SU-DHL-6 (cell line): ENCODE measurements around the gene PGAP6.
"Not testable (repeated sequence)": the region's sequence is repeated elsewhere in the genome, so short reads cannot be mapped to it uniquely, and the experiment has no call there.

Source experiments
- H2AFZ ChIP-seq: fragments of 200-600 bp; sonication (generic); 2 replicates; pipeline ENCODE4 v1.6.1; 2014; ENCODE audit warnings: low read depth, mild to moderate bottlenecking, moderate library complexity, mixed read lengths, antibody characterized with exemption, low read length; ENCODE audit not compliant: severe bottlenecking
- H3F3A ChIP-seq: fragments of 200-600 bp; shearing (Covaris generic); 2 replicates; pipeline ENCODE4 v1.6.0; 2016; ENCODE audit warnings: antibody characterized with exemption, mild to moderate bottlenecking; ENCODE audit not compliant: insufficient read depth
- H3K27ac ChIP-seq: fragments of 200-600 bp; sonication (generic); 2 replicates; pipeline ENCODE4 v1.5.1; 2016; ENCODE audit warnings: low read depth, mild to moderate bottlenecking, low read length, moderate library complexity, mixed read lengths
- H3K27me3 ChIP-seq: fragments of 200-600 bp; sonication (generic), shearing (Covaris generic); 2 replicates; pipeline ENCODE4 v1.6.0; 2014; ENCODE audit warnings: mild to moderate bottlenecking, low read length
- H3K36me3 ChIP-seq: fragments of 200-600 bp; sonication (generic); 2 replicates; pipeline ENCODE4 v1.6.1; 2014; ENCODE audit warnings: mild to moderate bottlenecking, low read length, mixed read lengths
- H3K4me2 ChIP-seq: fragments of 300-600, 200-600 bp; shearing (Covaris generic), sonication (generic); 2 replicates; pipeline ENCODE4 v1.6.0; 2014; ENCODE audit warnings: low read length, low read depth, mild to moderate bottlenecking; ENCODE audit not compliant: poor library complexity, severe bottlenecking
- H3K4me3 ChIP-seq: fragments of 200-600 bp; sonication (generic); 2 replicates; pipeline ENCODE4 v1.5.1; 2014; ENCODE audit warnings: antibody characterized with exemption, low read length, mild to moderate bottlenecking, mixed read lengths; ENCODE audit not compliant: insufficient read depth, poor library complexity, severe bottlenecking
- H3K79me2 ChIP-seq: fragments of 200-600 bp; sonication (generic); 2 replicates; pipeline ENCODE4 v1.6.1; 2014; ENCODE audit warnings: mild to moderate bottlenecking, low read length, moderate library complexity; ENCODE audit not compliant: insufficient read depth
- H3K9ac ChIP-seq: fragments of 200-600 bp; sonication (generic); 2 replicates; pipeline ENCODE4 v1.7.0; 2014; ENCODE audit warnings: mild to moderate bottlenecking, low read length
- H3K9me2 ChIP-seq: fragments of 200-600 bp; sonication (generic); replicated peaks from 2 replicates; pipeline ENCODE4 v1.6.1; 2014; ENCODE audit warnings: low read length; ENCODE audit not compliant: insufficient read depth
- H3K9me3 ChIP-seq: fragments of 200-600 bp; sonication (generic); 2 replicates; pipeline ENCODE4 v1.6.1; 2014; ENCODE audit warnings: low read length, mixed read lengths; ENCODE audit not compliant: insufficient read depth
- H4K20me1 ChIP-seq: fragments of 200-600 bp; sonication (generic); 2 replicates; pipeline ENCODE4 v1.6.1; 2014; ENCODE audit warnings: low read depth, mild to moderate bottlenecking, antibody characterized with exemption, low read length, moderate library complexity, mixed read lengths
- CTCF ChIP-seq: fragments of 200-600 bp; sonication (generic); IDR thresholded peaks from one replicate; pipeline ENCODE4 v1.5.1; 2017; ENCODE audit warnings: antibody characterized with exemption, mild to moderate bottlenecking, low read length, moderate library complexity; ENCODE audit not compliant: insufficient read depth, poor library complexity, severe bottlenecking
- EZH2phosphoT487 ChIP-seq: fragments of 200-600 bp; sonication (generic), shearing (Covaris generic); conservative IDR thresholded peaks from 2 replicates; pipeline ENCODE4 v1.6.1; 2018; ENCODE audit warnings: mild to moderate bottlenecking, antibody characterized with exemption, low read length, moderate library complexity, mixed read lengths

The PGAP6 gene

DNA sequence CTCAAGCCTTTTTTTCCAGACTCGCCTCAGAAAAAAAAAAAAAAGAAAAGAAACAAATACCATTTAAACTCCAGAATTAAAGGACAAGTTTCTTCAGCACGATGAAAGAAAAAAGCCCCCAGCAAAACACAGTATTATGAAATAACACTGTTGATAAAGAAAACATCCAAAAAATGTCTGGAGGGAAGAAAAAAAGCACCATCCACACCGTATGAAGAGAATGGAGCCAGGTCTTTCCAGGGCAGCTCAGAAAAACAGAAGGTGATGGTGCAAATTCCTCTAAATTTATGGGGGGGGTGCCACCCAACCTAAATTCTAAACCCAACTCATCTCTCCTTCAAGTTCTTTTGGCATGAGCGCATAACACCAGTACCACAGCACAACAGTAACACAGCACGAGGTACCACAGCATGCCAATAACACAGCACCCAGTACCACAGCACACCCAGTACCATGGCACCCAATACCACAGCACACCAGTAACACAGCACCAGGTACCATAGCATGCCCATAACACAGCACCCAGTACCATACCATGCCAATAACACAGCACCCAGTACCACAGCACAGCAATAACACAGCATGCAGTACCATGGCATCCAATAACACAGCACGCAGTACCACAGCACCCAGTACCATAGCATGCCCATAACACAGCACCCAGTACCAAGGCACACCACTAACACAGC, 48.2 kb downstream of the PGAP6 start:
- no peak overlapping the region for H3K9ac ChIP-seq
- peaks cover 45% of the 10 kb centered on the region for H3K79me2 ChIP-seq
- no peaks in the 10 kb centered on the region for H3F3A ChIP-seq
- TF ChIP-seq CTCF (no peak), EZH2phosphoT487 (no peak)
- H3K9me2 ChIP-seq, result no peaks in the 10 kb centered on the region
- no peak overlapping the region for H3K4me2 ChIP-seq
- H3K27ac ChIP-seq, result no peak overlapping the region
- no peaks in the 10 kb centered on the region for H4K20me1 ChIP-seq
- no peak overlapping the region for H2AFZ ChIP-seq
- H3K27me3 ChIP-seq, result no peaks in the 10 kb centered on the region
- H3K4me3 ChIP-seq, result no peak overlapping the region
- H3K9me3 ChIP-seq, result no peaks in the 10 kb centered on the region
- H3K36me3 ChIP-seq, result no peaks in the 10 kb centered on the region

DNA sequence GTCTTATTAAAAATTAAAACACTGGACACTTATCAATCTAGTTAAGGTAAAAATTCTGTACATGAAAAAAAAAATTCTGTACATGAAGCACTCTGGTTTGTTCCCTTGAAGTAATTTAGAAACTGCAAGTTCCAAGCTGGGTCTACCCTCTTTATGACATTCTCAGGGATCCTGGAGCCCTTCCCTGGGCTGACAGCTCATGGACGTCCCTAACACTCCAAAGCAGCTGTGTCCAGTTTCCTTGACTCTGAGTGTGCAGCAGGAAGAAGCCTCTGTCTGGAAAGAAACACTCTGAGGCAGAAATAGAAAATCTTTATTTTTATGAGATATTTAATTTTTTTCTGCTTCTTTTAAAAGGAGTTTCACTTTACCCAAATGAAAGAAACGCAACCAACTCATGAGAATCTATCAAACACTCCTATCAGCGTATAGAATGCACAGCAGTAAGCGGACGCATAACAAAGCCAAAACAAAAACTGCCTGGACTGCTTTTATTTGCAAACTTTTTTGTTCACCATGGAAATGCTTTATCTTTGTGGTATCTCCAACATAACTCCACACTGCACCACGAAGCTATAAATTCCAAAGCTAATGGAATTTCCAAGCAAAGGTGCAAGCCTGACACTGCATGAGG, 50.5 kb downstream of the PGAP6 start:
- not testable (repeated sequence) for H3K4me2 ChIP-seq, H3K4me3 ChIP-seq, H3K9me2 ChIP-seq, H3K36me3 ChIP-seq, H3F3A ChIP-seq, H3K9me3 ChIP-seq, H3K27ac ChIP-seq, H3K27me3 ChIP-seq, H3K9ac ChIP-seq, H2AFZ ChIP-seq, H4K20me1 ChIP-seq
- H3K79me2 ChIP-seq, result peaks cover 36% of the 10 kb centered on the region

DNA sequence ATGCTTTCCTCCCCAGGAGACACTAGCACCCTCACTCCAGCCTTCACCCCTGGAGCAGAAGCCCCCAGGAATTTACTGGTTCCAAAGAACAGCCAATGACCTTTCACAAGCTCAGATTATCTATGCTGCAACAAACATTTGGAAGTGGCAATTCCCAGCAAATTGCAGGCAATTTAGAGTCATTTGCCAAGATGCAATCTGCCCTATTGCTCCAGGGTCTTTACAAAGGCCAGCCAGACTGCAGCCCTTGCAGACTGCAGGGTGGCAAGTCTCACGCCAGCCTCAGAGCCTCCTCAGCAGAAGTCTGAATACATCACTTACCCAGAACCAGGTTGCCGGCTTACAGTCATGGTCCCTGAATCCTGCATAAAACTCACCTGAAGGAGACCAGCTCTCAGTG, 51.0 kb downstream of the PGAP6 start:
- Histone ChIP-seq H3F3A (no peaks in the 10 kb centered on the region), H3K9me3 (no peaks in the 10 kb centered on the region), H3K79me2 (peaks cover 36% of the 10 kb centered on the region), H3K9me2 (no peaks in the 10 kb centered on the region), H3K27ac (no peak overlapping the region), H3K27me3 (no peaks in the 10 kb centered on the region), H3K4me3 (no peak overlapping the region), H3K9ac (no peak overlapping the region), H4K20me1 (no peaks in the 10 kb centered on the region), H3K4me2 (no peak overlapping the region), H3K36me3 (no peaks in the 10 kb centered on the region), H2AFZ (no peak overlapping the region)
- TF ChIP-seq CTCF (no peak), EZH2phosphoT487 (no peak)
